Astrocyte (in vitro differentiated cells and primary cell): ENCODE measurements around the gene PIBF1. TPM values are rescaled to one million over a fixed set of nuclear protein-coding genes. Genes with fewer than 3 reads are reported as not detected.
A peak's percentile ranks its signal among the peaks of the same experiment; 100 is the strongest.

Experiments used
- DNase-seq: peaks from one replicate; pipeline ENCODE4 v3.0.0-alpha.2; 2010; ENCODE audit warnings: low read depth
- FAIRE-seq: peaks from 2 replicates; lab custom pipeline; 2011; peaks lifted over from hg19 to GRCh38; lab: Jason Lieb, UNC
- H2AFZ ChIP-seq: 2 replicates; pipeline ENCODE4 v1.6.0; 2012; ENCODE audit warnings: low read depth, low read length, inconsistent platforms
- H3K27ac ChIP-seq: 2 replicates; pipeline ENCODE4 v1.5.1; 2011; ENCODE audit warnings: low read depth, low read length, inconsistent platforms
- H3K27me3 ChIP-seq: 2 replicates; pipeline ENCODE4 v1.6.0; 2011; ENCODE audit warnings: low read length, inconsistent platforms; ENCODE audit not compliant: insufficient read depth
- H3K36me3 ChIP-seq: 2 replicates; pipeline ENCODE4 v1.5.1; 2011; ENCODE audit warnings: low read length, inconsistent platforms; ENCODE audit not compliant: insufficient read depth
- H3K4me1 ChIP-seq: 2 replicates; pipeline ENCODE4 v1.5.1; 2011; ENCODE audit warnings: low read length, inconsistent platforms; ENCODE audit not compliant: insufficient read depth
- H3K4me2 ChIP-seq: 2 replicates; pipeline ENCODE4 v1.6.0; 2012; ENCODE audit warnings: low read length, inconsistent platforms
- H3K4me3 ChIP-seq: 2 replicates; pipeline ENCODE4 v1.5.1; 2011; ENCODE audit warnings: low read depth, mild to moderate bottlenecking, low read length, inconsistent platforms; ENCODE audit not compliant: insufficient read depth
- H3K79me2 ChIP-seq: 2 replicates; pipeline ENCODE4 v1.6.0; 2012; ENCODE audit warnings: mild to moderate bottlenecking, low read length, inconsistent platforms; ENCODE audit not compliant: insufficient read depth
- H3K9ac ChIP-seq: 2 replicates; pipeline ENCODE4 v1.6.0; 2012; ENCODE audit warnings: mild to moderate bottlenecking, low read length, inconsistent platforms
- H3K9me3 ChIP-seq: 2 replicates; pipeline ENCODE4 v1.5.1; 2012; ENCODE audit warnings: low read depth, mild to moderate bottlenecking, low read length, inconsistent platforms; ENCODE audit not compliant: insufficient read depth
- H4K20me1 ChIP-seq: 2 replicates; pipeline ENCODE4 v1.6.0; 2012; ENCODE audit warnings: low read length, inconsistent platforms; ENCODE audit not compliant: insufficient read depth
- H3K27ac Mint-ChIP-seq: one replicate; pipeline ENCODE4 v1.8.0; 2021; ENCODE audit warnings: mild to moderate bottlenecking, mixed read lengths; ENCODE audit not compliant: unreplicated experiment
- H3K27me3 Mint-ChIP-seq: one replicate; pipeline ENCODE4 v1.8.0; 2021; ENCODE audit warnings: low read depth, mixed read lengths; ENCODE audit not compliant: unreplicated experiment
- H3K36me3 Mint-ChIP-seq: one replicate; pipeline ENCODE4 v1.8.0; 2021; ENCODE audit warnings: low read depth, mixed read lengths; ENCODE audit not compliant: unreplicated experiment
- H3K4me1 Mint-ChIP-seq: one replicate; pipeline ENCODE4 v1.8.0; 2021; ENCODE audit warnings: low read depth, mixed read lengths; ENCODE audit not compliant: unreplicated experiment
- H3K4me3 Mint-ChIP-seq: one replicate; pipeline ENCODE4 v1.8.0; 2021; ENCODE audit warnings: mild to moderate bottlenecking, moderate library complexity, mixed read lengths; ENCODE audit not compliant: unreplicated experiment
- H3K9me3 Mint-ChIP-seq: one replicate; pipeline ENCODE4 v1.8.0; 2021; ENCODE audit warnings: mild to moderate bottlenecking, mixed read lengths; ENCODE audit not compliant: unreplicated experiment
- CTCF ChIP-seq: IDR thresholded peaks from 2 replicates; pipeline ENCODE4 v1.5.1; 2011; ENCODE audit warnings: low read depth, mild to moderate bottlenecking, inconsistent platforms, low read length, moderate library complexity; ENCODE audit not compliant: insufficient read depth
- EZH2 ChIP-seq: IDR thresholded peaks from 2 replicates; pipeline ENCODE4 v1.6.1; 2012; ENCODE audit warnings: mild to moderate bottlenecking, low read length, inconsistent platforms; ENCODE audit not compliant: insufficient read depth
- total RNA-seq: library from RNA; stranded (reverse); gene quantifications from 2 replicates; pipeline ENCODE4 v1.2.1, GENCODE V29; 2021

PIBF1 gene
- total RNA-seq, 1 donor from 2014 or later = 19.3 TPM

GRCh38 chr13:72740015-72740414, 41.9 kb upstream of the PIBF1 start:
- Mint-ChIP-seq H3K9me3 (no peaks in the 10 kb centered on the region), H3K36me3 (peaks cover 9% of the 10 kb centered on the region), H3K4me1 (peaks cover under 1% of the 10 kb centered on the region), H3K27ac (no peak overlapping the region), H3K27me3 (no peaks in the 10 kb centered on the region), H3K4me3 (no peak overlapping the region)
- Histone ChIP-seq H3K9me3 (no peaks in the 10 kb centered on the region), H3K79me2 (peaks cover 18% of the 10 kb centered on the region), H3K4me1 (no peaks in the 10 kb centered on the region), H3K4me3 (no peak overlapping the region), H3K36me3 (peaks cover 22% of the 10 kb centered on the region), H3K9ac (no peak overlapping the region), H3K4me2 (no peak overlapping the region), H2AFZ (no peak overlapping the region), H4K20me1 (no peaks in the 10 kb centered on the region), H3K27me3 (no peaks in the 10 kb centered on the region), H3K27ac (no peak overlapping the region)
- DNase-seq = no peak
- FAIRE-seq = no peak
- TF ChIP-seq EZH2 (no peak), CTCF (no peak)

GRCh38 chr13:72745260-72745659, 36.7 kb upstream of the PIBF1 start:
- no peak overlapping the region for H3K4me3 Mint-ChIP-seq
- DNase-seq = no peak
- Histone ChIP-seq H3K27ac (no peak overlapping the region), H3K9me3 (no peaks in the 10 kb centered on the region), H3K4me2 (no peak overlapping the region), H3K36me3 (peaks cover 40% of the 10 kb centered on the region), H3K27me3 (no peaks in the 10 kb centered on the region), H4K20me1 (peaks cover 4% of the 10 kb centered on the region), H3K4me1 (no peaks in the 10 kb centered on the region), H3K9ac (no peak overlapping the region), H3K4me3 (no peak overlapping the region), H3K79me2 (peaks cover 16% of the 10 kb centered on the region), H2AFZ (no peak overlapping the region)
- no peaks in the 10 kb centered on the region for H3K9me3 Mint-ChIP-seq
- TF ChIP-seq CTCF = no peak
- no peak for TF ChIP-seq EZH2
- FAIRE-seq = no peak
- peak overlapping the region; percentile 75 for H3K27ac Mint-ChIP-seq
- peaks cover 1% of the 10 kb centered on the region for H3K4me1 Mint-ChIP-seq
- peaks cover 2% of the 10 kb centered on the region for H3K36me3 Mint-ChIP-seq
- H3K27me3 Mint-ChIP-seq = no peaks in the 10 kb centered on the region

GRCh38 chr13:72751220-72751619, 30.7 kb upstream of the PIBF1 start:
- FAIRE-seq = no peak
- H4K20me1 ChIP-seq = peaks cover 7% of the 10 kb centered on the region
- no peak overlapping the region for H3K9ac ChIP-seq
- H3K79me2 ChIP-seq = peaks cover 12% of the 10 kb centered on the region
- DNase-seq = no peak
- Mint-ChIP-seq H3K27ac (no peak overlapping the region), H3K27me3 (no peaks in the 10 kb centered on the region), H3K9me3 (no peaks in the 10 kb centered on the region), H3K4me3 (no peak overlapping the region), H3K4me1 (no peaks in the 10 kb centered on the region), H3K36me3 (peaks cover 5% of the 10 kb centered on the region)
- H3K4me1 ChIP-seq = no peaks in the 10 kb centered on the region
- H2AFZ ChIP-seq = no peak overlapping the region
- H3K4me3 ChIP-seq = no peak overlapping the region
- no peak overlapping the region for H3K27ac ChIP-seq
- no peaks in the 10 kb centered on the region for H3K9me3 ChIP-seq
- no peaks in the 10 kb centered on the region for H3K27me3 ChIP-seq
- H3K36me3 ChIP-seq = peaks cover 58% of the 10 kb centered on the region
- no peak overlapping the region for H3K4me2 ChIP-seq
- no peak for TF ChIP-seq CTCF
